ENCODE results near the gene ZXDC.

Gene ZXDC

DNA sequence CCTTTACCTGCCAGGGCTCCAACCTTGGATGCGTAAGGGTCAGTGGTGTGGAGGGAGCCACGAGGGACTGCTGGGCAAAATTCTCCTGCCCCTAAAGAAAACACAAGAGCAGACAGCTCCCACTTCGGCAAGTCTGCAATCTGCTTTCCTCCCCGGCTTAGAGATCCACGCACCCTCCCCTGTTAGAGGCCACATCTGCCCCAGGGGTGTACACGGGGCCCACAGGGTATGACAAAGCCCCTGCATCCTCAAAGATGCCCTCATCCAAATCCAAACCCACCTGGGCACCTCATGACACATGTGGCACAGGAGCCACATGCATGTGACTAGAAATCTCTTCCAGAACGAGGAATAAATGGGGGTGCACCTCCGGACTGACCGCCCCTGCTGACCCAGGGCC is 25.5 kb downstream of the ZXDC start:
- DNase-seq = no peak

DNA sequence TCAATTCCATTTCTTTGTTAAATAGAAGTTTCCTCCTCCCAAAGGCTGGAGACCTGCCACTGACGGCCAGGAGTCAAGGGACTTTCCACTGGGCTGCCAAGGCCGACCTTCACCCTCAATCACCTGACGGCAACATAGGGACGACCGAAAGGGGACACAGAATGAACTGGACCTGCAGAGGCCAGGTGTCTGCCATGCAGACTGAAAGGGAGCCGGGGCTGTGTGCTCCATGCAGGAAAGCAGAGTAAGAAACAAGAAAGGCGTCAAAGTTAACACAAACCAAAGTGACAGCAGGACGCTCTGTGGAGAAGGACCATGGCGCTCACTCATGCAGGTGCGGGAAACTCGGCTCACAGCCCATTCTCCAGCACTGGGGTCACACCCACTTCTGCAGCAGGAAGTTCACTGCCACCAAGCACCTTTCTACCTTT is 26.1 kb downstream of the ZXDC start:
- DNase-seq = no peak

DNA sequence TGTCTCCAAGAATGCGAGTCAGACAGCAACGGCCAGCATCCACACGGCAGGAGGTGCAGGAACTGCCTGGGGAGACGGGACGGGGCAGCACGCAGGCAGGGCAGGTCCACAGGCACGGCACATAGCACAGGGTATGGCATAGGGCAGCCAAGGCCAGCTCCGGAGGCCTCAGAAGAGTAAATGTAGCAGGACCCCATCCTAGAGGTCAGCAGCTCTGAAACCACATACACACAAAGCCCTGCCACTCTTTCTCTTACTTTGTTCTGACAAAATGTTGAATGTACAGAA is 26.9 kb downstream of the ZXDC start:
- no peak for DNase-seq

DNA sequence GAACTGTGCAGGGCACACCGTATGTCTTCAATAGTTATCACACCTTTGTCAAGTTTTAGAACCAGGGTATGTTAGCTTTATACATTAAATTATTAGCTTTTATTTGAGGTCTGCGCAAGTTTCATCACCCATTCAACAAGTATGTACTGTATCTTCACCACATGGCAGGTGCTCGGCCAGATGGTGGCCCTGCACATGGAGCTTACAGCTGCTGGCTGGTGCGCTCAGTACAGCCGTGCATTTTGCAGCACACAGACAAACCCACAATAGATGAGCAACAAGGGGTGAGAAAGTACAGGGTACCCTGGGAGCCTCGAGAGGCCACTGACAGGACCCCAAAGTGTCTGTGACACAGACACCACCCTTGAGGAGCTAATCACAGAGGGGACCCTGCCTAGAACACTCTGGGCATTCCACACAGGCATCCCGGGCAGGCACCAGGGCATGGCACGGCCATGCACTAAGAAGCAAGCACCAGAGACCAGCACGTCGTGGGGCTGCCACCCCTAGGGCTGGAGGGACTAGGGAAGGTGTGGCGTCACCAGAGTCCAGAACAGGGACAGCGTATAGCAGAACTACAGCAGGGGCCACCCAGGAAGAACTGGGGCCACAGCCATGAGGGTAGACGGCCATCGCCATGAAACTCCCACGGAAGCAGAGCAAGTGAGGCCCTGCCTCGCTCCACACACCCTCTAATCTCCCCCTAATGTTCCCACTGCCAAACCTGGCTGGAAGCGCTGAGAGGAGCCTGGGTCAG is 27.4 kb downstream of the ZXDC start:
- DNase-seq = no peak

DNA sequence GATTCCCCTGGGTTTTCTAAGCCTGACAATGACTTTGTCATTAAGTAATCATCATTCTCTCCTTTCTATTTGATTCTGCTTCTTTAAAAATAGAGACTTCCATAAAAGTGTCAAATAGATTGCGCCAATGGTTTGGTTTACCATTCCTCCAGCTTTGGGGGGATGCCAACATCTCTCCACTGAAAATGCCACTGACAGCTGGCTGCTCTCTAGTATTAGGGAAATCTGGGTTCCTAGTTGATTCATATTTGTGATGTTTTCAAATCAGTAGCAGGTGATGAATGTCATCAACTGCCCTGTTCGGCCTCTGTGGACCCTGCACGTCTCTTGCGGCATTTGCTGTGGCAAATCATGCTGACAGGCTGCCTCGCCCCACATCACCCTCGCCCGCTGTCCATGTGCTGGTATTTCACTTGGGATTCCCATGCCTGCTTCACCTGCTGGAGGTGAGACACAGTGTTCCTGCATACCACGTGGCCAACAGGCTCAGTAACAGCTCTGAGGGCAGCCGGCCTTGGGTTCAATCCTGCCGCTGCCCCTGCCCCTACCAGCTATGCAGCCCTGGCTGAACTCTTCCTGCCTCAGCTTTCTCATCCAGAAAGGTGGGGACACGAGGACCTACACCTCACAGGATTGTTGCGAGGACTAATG is 28.1 kb downstream of the ZXDC start:
- no peak for DNase-seq

DNA sequence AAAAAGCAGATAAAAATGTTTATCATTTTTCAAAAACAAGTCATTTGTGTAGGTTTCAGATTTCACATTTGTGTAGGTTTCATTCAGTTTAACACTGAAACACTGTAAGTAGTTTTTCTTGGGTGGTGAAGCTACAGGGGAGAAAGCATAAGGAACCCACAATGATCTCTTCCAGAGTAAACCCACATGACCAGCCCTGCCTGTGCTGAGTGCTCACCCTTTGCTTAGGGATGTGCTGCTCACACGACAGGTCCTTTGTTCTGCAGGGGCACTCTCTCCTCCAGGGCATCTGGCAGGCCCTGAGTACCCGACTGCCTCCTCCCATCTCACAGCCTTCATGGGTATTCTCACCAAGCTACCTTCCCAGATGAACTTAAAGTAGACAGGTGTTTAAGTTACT is 28.9 kb downstream of the ZXDC start:
- DNase-seq = no peak

DNA sequence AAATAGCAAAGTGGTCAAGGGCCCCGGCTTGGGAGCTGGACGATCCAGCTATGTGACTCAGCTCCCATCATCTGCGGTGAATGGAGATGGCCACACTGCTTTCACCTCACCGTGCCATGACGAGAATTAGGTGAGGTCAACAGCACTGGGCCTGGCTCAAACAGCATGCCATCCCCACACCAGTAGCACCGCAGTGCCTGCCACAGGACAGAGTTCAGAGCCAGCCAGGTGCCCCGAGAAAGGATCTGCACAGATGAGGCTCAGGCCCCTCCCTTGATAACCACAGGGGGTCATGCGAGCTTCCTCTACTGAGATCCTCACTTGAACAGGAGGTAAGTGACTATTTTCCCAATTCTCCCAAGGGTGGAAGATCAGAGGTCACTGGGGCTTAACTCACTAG is 29.4 kb downstream of the ZXDC start:
- no peak for DNase-seq

DNA sequence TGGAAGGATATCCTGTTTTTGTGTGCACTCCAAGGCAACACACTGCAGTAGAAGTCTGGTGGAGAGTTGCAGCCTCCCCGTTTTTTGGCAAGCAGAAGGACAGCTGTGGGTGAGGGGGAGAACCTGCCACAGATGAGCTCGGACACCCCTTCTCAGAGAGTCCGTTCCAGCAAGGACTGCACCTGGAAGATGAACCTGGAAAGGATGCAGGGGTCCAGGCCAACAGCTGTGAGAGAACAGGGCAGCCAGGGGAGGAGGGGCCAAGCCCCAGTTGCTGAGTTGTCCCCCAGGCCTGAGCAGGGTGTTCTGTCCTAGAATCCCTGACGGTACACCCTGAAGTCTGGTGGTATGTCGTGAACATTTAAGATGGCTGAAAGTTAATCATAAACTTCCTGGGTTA is 30.2 kb downstream of the ZXDC start:
- DNase-seq = no peak

DNA sequence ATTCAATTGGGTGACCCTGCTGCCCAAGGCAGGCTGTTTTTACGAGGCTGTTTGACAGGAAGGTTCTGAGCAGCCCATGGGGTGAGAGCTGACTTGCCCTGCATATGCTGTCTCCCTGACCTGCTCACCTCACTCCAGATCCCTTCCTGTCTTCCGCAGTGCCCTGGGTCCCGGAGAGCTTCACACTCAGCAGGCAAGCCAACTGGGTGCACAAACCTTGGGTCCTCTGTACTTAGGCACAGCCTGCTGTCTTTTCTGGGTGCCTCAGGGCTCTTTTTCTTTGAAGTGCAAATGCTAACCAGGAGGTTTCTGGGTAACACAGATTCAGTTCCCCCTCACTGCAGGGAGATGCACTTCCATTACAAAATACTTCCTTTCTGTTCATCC is 32.8 kb downstream of the ZXDC start:
- DNase-seq = no peak

DNA sequence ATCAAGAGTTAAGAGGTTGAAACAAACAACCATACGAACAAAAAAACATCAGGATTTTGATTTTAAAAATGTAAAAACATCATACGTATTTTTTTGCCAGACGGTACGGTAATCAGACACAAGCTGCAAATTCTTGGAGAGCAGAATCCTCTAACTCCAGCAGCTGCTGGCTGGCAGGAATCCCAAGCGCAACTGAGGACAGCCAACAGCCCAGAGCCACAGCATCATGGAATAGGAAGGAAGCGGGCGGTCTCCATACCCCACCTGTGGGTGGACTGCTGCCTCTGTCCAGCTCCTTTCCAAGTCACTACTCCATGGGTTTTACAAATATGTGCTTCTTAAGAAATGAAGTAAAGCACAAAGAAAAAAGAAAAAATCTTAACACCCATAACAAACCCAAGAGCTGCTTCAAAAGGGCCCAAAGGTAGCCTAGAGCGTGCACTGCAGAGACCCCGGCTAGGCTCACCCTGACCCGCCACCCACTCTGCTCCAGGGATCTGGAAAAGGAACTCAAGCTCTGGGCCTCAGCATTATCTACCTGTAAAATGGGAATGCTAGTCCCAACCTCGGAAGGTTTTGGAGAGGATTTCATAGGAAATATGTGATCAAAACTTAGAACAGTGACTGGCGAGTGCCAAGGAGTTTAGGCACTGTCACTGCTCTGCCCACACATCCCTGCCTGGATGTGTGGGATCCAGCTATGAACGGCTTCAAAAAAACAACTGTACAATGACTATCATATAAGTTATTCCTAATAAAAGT is 33.4 kb downstream of the ZXDC start:
- DNase-seq = no peak

DNA sequence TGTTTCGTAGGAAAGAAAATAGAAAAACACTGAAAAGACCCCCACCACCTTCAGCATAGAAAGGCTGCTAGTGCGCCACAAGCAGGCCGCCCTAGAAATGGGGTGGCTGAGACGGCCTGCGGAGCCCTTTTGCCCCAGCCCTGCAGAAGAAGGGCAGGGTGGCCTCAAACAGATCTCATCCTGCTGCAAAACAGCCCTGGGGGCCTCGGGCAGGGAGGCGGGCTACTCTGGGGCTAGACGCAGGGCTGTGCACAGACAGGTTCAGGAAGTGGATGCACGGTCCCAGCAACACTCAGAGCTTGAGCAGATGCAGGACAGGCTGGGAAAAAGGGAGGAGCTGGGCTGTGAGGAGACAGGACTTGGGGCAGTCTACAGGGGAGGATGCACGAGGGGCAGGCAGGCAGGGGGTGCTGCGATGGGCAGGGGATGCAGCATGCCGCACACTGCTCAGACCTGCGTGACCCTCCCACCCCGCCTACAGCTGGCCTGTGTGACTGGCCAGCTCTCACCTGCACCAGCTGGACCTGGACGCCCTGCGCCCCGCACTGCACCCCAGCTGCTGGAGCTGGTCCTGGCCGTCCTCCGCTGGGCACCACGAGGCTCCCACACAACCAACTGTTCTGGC is 34.3 kb downstream of the ZXDC start:
- no peak for DNase-seq

DNA sequence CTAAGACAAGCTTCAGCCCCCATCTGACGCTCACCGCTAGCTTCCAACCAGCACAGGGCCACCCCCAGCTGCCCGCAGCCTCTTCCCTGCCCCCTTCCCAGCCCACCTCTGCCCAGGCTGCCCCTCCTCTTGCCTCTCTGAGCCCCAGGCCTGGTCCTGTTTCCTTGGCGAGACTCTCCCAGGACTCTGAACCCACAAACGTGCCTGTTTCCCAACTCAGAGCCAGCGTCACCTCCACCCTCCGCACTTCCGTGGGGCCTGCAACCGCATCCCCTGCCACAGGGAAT is 35.0 kb downstream of the ZXDC start:
- DNase-seq = no peak

DNA sequence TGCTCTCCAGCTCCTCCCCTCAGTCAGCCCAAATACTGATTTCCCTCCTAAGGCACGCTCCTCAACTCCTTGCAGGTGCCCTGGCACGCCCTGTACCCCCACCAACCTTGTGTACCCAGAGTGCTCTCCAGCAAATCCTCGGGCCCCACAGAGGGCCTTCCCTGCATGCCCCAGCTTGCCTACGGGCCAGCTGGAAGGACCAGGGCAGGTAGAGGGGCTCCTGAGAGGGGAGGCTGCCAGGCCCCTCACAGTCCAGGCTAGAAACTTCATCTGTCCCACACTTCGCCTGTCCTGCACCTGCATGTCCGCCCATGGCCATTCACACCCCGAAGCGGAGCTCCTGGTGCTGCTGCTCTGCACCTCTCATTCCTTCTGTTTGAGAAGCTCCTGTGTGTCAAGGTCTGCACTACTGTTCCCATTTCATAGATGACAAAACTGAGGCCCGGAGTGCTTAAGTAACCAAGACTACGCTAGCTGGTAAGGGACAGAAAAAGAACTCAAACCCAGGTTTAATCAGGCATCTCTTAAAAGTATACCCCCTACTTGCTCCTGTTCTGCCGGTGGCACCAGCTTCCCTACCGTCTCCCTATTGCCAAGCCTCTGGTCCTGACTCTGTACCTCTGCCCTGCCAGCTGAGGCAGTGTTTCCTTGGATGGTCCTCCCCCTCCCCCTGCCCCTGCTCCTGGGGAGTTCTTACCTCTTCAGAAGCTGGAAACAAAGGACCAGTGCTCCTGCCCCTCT is 35.6 kb downstream of the ZXDC start:
- DNase-seq = no peak

DNA sequence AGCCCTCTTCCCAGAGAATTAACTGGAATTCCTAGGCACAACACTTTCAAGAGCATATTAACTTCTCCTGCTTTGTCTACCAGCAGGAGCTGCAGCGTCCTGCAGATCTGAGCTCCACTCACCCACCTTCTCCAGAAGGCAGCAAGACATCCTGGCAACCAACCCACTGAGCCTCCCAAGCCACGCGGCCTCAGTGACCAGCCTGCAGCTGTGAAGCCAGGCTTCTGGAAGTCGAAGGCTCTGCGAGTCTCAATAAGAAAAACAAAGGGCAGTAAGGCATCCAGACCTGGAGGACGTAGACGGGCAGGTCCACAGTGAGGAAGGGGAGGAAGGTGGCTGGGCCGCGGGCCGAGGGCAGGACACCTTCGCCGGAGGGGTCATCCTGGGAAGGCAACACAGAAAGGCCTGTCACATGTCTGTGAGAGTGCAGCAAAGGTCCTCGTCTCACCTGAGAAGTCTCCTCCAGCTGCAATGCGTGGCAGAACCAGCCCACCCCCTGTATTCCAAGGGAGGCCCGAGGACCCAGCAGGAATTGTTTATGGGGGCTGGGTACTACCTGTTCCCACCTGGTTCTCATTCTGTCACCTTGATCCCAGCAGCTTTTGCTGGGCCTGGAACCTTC is 36.2 kb downstream of the ZXDC start:
- no peak for DNase-seq

DNA sequence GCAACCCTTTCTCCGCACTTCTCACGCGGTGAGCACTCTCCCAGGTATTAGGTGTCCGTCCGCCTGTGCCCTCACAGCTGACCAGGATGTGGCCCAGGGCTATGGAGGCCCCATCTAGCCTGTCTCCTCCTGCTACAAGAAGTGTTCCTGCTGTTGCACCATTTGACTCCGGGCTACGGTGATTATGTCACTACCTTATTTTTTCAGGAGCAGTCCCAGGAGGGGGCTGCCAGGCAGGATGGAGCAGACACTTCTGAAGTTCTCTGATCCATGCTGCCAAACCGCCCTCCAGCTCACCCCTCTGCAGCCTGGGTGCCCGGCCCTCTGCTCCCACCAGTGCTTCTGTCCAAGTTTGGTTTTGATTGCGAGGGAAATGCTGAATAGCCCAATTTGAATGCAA is 36.9 kb downstream of the ZXDC start:
- no peak for DNase-seq

DNA sequence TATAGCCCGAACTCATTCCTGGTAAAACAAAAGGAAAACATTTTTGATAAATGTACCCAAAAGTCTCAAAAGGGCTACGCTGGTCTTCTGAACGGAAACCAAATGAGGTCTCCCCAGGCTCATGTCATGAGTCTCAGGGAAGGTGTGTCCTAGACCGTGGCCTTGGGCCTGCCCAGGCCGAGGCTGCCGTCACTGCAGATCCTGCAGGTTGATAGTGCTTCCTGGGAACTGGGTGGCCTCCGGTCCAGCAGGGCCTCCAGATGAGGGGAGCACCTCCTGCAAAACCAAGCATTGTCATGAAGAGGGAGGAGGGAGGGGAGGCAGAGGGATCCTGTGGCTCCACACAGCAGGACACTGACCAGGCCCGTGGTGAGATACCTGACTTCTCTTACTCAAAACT is 37.5 kb downstream of the ZXDC start:
- no peak for DNase-seq

DNA sequence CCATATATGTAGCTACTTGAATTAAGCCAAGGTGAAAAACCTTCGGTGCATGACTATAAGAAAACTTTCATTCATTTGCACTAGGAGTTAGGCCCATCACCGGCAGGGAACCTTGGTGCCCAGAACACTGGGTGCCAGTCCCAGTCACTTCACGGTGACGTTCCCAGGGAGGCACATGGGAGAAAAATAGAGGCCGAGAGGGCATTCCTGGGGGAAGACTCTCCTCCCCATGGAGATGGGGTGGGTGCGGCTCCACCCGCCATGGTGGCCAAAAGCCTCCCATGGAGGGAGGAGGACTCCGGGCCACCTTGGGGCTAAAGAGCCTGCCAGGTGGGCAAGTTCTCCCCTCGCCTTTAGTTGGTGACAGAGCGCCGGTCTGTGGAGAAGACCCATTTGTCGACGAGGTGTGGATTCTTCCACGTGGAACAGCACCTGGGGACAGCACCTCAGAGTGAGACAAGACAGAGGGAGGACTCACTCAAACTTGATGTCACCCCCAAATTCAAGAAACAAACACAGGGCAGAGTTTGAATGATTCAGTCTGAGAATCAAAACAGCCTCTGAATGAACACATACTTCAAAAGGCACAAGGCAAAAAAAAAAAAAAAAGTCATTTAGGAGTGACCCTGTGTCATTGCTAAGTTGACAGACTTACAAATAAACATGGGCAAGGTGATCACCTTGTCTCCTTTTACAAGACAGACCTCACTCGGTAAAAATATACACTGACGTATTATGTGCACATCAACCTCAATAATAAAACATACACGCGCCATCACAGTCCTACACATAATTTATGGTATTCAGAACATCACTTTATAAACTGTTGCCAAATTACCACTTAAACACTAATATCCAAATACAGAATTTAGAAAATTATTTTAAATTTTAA is 38.6 kb downstream of the ZXDC start:
- no peak for DNase-seq

DNA sequence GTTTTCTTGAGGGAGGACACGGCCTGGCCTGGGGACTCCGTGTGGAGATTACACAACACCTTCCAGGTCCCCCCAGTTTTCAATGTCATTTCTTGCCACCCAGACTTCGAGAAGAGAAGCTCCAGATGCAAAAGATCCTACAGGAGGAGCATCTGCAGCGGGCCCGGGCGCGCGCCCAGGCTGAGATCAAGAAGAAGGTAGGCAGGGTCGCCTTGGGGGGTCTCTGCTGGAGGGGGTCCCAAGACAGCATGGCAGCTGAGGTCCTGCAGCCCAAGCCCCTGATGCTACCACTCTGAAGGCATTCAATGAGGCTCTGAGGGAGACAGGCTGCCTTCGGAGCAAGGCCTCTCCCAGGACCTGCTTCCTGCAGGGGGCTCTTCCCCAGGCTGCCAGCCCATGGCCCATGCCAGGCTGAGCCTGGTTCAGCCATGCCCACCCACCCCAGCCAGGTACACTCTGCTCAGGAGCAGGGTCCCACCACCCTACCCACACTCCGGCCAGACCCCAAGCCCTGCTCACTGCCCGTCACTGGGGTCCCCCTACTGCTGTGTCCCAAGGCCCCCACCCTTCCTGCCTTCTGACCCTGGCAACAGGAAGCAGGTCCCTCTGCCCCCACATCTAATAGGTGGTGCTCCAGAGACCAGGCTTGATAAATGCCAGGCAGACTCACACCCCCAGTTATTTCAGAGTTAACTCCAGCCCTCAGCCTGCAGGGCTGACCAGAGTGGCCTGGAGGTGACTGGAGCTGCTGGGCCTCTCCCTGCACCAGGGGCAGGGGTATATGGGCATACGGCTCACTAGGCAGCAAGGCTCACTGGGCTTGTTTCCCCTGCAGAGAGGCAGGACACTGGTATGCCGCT is 40.0 kb downstream of the ZXDC start:
- no peak for DNase-seq

DNA sequence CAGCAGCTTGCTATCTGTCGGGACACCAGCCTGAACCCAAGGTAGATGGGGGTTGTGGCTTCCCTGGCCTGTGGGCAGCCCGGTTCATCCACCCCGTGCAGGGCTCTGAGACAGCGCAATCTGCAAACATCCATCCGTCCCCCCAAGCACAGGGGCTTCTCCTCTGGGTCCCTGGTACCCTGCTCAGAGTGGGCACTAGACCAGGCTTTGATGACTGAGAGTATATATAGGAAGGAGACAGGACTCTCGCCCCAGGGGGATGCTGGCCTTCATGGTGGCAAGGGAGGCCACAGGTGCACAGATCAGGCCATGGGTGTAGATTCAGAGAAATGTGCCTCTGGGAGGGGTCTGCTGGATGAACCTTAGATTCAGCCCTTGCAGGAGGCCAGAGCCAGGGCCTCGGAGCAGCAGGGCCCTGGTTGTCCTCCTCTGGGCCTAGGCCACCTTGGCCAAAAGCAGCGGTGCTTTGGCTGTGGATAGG is 40.7 kb downstream of the ZXDC start:
- DNase-seq = no peak

DNA sequence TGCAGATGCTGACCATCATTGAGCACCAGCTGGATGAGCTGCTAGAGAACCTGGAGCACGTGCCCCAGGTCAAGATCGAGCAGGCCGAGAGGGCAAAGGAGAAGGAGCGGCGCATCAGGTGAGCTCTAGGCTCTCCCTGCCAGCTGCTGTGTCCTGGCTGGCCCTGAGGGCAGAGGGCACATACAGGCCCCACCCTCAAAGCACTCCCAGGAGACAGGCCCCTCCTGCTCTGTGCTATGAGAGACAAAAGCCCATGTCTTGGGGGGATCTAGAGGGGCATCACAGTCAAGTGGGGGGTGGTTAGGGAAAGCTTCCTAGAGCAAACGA is 41.5 kb downstream of the ZXDC start:
- no peak for DNase-seq

All from stimulated activated naive CD4-positive, alpha-beta T cell treated with Interleukin-2 at 50 U/mL for 16 hours (primary cell).